GM12873 (cell line): ENCODE data around the gene PHPT1.

Source experiments
- CTCF ChIP-seq: IDR thresholded peaks from 2 replicates; pipeline ENCODE4 v1.5.1; 2012; ENCODE audit warnings: low read depth, mild to moderate bottlenecking, moderate library complexity, low read length, control low read depth; ENCODE audit not compliant: insufficient read depth; ENCODE audit errors: missing control alignments

Gene PHPT1

GRCh38 chr9:136858844-136859757 lies 9.9 kb downstream of the PHPT1 start:
- TF ChIP-seq CTCF = no peak

DNA sequence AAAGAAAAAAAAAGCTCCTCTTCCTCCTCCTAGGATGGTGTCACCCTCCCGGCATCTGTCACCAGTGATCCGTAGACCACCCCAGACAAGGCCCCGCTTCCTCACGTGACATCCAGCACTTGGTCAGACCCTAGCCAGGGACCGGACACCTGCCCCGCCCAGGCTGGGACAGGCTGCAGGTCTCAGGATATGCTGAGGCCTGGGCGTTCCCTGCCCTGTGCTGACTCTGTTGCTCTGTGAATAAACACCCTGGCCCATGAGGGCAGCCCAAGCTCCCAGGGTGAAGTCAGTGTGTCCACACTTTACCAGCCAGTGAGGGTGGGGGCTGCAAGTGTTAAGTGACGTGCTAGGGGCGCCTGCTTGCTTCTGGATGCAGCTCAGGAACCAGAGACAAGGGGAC lies 11.3 kb downstream of the PHPT1 start:
- no peak for TF ChIP-seq CTCF

- no peak for TF ChIP-seq CTCF
Observed at GRCh38 chr9:136860933-136861873, 12.0 kb downstream of the PHPT1 start.

GRCh38 chr9:136861874-136862457 lies 12.8 kb downstream of the PHPT1 start:
- no peak for TF ChIP-seq CTCF

DNA sequence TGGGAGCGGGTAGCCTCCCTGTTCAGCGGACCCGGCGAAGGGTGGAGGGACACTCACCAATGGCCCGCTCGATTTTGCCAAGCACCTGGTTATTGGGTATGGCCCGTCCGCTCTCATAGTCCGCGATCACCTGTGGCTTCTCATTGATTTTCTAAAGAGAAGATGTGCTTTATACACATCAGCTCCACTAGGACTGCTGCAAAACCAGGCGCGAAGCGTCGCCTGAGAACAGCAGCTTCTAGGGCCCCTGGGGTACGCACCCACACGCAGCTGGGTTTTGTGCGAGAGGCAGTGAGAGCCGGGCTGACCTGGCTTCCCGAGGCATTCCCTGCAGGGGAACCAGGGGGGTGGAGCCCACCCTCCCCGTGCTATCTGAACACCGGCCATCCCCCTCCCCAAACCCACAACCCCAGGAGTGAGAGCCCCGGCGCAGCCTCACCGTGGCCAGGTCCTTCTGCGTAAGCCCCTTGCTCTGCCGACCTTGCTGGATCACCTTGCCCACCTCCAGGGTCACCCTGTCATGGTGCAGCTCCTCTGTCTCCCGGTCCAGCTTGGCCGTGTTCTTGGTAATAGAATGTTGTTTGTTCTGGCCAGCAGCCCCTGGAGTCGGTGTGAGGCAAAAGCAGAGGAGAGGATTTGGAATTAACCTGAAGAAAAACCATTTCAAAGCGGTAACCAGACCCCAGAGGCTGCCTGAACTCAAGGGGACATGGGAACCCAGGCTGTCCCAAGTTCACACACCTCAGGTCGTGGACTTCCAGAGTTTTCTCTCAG lies 13.8 kb downstream of the PHPT1 start:
- no peak for TF ChIP-seq CTCF

DNA sequence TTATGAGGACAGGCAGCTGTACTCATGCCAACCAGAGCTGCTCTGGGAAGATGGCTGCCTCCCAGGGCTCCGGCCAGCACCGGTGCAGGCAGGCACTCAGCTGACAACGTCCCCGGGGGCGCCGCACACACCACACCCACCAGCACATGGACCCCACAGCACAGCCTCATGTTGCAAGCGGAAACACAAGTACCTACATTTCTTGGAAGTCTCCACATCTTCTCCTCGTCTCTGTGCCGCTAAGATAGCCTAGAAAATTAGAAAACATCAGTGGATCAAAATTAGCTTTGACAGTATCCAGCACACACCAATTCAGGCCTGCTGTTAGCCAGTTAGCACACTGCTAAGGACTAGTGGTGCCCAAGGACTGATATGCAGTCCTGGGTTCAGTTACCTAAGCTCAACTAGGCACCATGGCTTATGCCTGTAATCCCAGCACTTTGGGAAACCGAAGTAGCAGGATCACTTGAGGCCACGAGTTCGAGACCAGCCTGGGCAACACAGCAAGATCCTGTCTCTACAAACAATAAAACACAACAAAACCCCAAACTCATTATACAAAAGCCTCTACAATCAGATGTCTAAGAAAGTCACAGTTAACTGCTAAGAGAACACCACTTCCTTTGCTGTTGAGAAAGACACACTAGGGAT lies 14.5 kb downstream of the PHPT1 start:
- no peak for TF ChIP-seq CTCF
